ENCODE measurements around the gene RRN3.
"Not testable (repeated sequence)": the region's sequence is repeated elsewhere in the genome, so short reads cannot be mapped to it uniquely, and the experiment has no call there.

Gene RRN3

GRCh38 chr16:15025234-15025951 lies 68.7 kb downstream of the RRN3 start:
- DNase-seq, result not testable (repeated sequence)

- not testable (repeated sequence) for DNase-seq
These were observed 69.2 kb downstream of the RRN3 start for GRCh38 chr16:15024858-15025199.

- not testable (repeated sequence) for DNase-seq
These were observed 70.5 kb downstream of the RRN3 start for GRCh38 chr16:15023381-15024077.

- DNase-seq, result not testable (repeated sequence)
These were observed 71.9 kb downstream of the RRN3 start for GRCh38 chr16:15022194-15022593.

GRCh38 chr16:15021429-15021828 lies 72.6 kb downstream of the RRN3 start:
- DNase-seq, result not testable (repeated sequence)

GRCh38 chr16:15016951-15017580 lies 77.0 kb downstream of the RRN3 start:
- not testable (repeated sequence) for DNase-seq

GRCh38 chr16:15016354-15016753 lies 77.7 kb downstream of the RRN3 start:
- DNase-seq, result not testable (repeated sequence)

- DNase-seq, result not testable (repeated sequence)
These were observed 78.4 kb downstream of the RRN3 start for GRCh38 chr16:15015671-15016070.

- DNase-seq, result not testable (repeated sequence)
These were observed 81.1 kb downstream of the RRN3 start for GRCh38 chr16:15012941-15013340.

All from amniotic stem cell (primary cell).